ENCODE results near the gene NMRAL1. TPM values are rescaled to one million over a fixed set of nuclear protein-coding genes. Genes with fewer than 3 reads are reported as not detected.

The NMRAL1 gene
- total RNA-seq, 1 donor from 2014 or later, result 62.7 TPM

DNA sequence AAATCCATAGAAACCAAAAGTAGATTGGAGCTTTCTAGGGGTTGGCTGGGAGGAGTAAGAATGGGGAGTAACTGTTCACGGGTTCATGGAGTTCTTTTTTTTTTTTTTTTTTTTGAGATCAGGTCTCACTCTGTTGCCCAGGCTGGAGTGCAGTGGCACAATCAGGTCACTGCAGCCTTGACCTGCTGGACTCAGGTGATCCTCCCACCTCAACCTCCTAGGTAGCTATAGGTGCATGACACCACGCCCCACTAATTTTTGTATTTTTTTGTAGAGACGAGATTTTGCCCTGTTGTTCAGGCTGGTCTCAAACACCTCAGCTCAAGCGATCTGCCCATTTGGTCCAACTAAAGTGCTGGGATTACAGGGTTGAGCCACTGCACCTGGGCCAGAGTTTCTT lies 1.5 kb downstream of the NMRAL1 start:
- Histone ChIP-seq H3K4me3 (ENCODE audit: low read depth, low read length) (no peak overlapping the region), H3K36me3 (ENCODE audit: control insufficient read depth, insufficient read depth, low read length) (peaks cover 5% of the 10 kb centered on the region), H3K27me3 (ENCODE audit: control insufficient read depth, insufficient read depth, low read length) (no peaks in the 10 kb centered on the region)
- no peak for DNase-seq (ENCODE audit: low read depth)
- FAIRE-seq, result no peak
- TF ChIP-seq, protein P1, sequence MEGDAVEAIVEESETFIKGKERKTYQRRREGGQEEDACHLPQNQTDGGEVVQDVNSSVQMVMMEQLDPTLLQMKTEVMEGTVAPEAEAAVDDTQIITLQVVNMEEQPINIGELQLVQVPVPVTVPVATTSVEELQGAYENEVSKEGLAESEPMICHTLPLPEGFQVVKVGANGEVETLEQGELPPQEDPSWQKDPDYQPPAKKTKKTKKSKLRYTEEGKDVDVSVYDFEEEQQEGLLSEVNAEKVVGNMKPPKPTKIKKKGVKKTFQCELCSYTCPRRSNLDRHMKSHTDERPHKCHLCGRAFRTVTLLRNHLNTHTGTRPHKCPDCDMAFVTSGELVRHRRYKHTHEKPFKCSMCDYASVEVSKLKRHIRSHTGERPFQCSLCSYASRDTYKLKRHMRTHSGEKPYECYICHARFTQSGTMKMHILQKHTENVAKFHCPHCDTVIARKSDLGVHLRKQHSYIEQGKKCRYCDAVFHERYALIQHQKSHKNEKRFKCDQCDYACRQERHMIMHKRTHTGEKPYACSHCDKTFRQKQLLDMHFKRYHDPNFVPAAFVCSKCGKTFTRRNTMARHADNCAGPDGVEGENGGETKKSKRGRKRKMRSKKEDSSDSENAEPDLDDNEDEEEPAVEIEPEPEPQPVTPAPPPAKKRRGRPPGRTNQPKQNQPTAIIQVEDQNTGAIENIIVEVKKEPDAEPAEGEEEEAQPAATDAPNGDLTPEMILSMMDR (IDR thresholded peaks at IDR 0.05; ENCODE audit: insufficient read depth, low read length, severe bottlenecking), result no peak

DNA sequence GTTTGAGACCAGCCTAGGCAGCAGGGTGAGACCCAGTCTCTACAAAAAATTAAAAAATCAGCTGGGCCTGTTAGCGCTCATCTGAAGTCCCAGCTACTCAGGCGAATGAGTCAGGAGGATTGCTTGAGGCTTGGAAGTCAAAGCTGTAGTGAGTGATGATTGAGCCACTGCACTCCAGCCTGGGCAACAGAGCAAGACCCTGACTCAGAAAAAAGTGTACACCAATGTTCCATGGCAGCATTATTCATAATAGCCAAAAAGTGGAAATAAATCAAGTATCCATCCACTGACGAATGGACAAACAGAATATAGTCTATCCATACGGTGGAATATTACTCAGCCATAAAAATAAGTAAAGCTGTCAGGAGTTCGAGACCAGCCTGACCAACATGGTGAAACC lies 2.6 kb downstream of the NMRAL1 start:
- Histone ChIP-seq H3K36me3 (ENCODE audit: control insufficient read depth, insufficient read depth, low read length) (peaks cover 5% of the 10 kb centered on the region), H3K27me3 (ENCODE audit: control insufficient read depth, insufficient read depth, low read length) (no peaks in the 10 kb centered on the region), H3K4me3 (ENCODE audit: low read depth, low read length) (no peak overlapping the region)
- TF ChIP-seq, protein P1 (IDR thresholded peaks at IDR 0.05; ENCODE audit: insufficient read depth, low read length, severe bottlenecking), result no peak
- no peak for FAIRE-seq
- DNase-seq (ENCODE audit: low read depth), result no peak

DNA sequence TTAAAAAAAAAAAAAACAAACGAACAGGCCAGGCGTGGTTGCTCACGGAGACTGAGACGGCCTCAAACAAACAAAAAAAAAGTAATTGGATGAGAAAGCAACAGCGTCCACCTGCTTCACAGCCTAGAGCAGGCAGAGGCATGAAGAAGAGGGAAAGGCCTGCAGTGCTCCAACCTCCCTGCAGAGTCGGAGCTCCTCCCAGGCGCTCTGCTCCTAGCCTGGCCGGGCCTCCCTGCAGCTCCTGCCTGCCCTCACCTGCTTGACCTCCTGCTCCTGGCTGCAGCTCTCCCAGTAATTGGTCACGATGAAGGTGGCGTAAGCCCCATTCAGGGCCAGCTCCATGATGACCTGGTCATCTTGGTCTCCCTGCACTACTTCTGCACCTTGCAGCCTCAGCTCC lies 5.5 kb downstream of the NMRAL1 start:
- FAIRE-seq (no peak), DNase-seq (ENCODE audit: low read depth) (no peak)
- no peaks in the 10 kb centered on the region for H3K27me3 ChIP-seq (ENCODE audit: control insufficient read depth, insufficient read depth, low read length)
- TF ChIP-seq, protein P1 (IDR thresholded peaks at IDR 0.05; ENCODE audit: insufficient read depth, low read length, severe bottlenecking), result no peak
- H3K4me3 ChIP-seq (ENCODE audit: low read depth, low read length), result no peak overlapping the region
- peaks cover 16% of the 10 kb centered on the region for H3K36me3 ChIP-seq (ENCODE audit: control insufficient read depth, insufficient read depth, low read length)

DNA sequence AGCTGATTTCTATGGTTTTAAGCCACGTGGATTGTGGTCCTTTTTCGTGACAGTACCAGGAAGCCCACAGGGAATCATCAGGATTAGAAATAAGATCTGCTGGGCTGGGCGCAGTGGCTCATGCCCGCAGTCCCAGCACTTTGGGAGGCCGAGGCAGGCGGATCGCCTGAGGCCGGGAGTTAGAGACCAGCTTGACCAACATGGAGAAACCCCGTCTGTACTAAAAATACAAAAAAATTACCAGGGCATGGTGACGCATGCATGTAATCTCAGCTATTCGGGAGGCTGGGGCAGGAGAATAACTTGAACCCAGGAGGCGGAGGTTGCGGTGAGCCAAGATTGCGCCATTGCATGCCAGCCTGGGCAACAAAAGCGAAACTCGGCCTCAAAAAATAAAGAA lies 6.5 kb downstream of the NMRAL1 start:
- Histone ChIP-seq H3K27me3 (ENCODE audit: control insufficient read depth, insufficient read depth, low read length) (no peaks in the 10 kb centered on the region), H3K4me3 (ENCODE audit: low read depth, low read length) (no peak overlapping the region), H3K36me3 (ENCODE audit: control insufficient read depth, insufficient read depth, low read length) (peaks cover 20% of the 10 kb centered on the region)
- DNase-seq (ENCODE audit: low read depth), result no peak
- TF ChIP-seq, protein P1 (IDR thresholded peaks at IDR 0.05; ENCODE audit: insufficient read depth, low read length, severe bottlenecking), result no peak
- FAIRE-seq, result no peak

DNA sequence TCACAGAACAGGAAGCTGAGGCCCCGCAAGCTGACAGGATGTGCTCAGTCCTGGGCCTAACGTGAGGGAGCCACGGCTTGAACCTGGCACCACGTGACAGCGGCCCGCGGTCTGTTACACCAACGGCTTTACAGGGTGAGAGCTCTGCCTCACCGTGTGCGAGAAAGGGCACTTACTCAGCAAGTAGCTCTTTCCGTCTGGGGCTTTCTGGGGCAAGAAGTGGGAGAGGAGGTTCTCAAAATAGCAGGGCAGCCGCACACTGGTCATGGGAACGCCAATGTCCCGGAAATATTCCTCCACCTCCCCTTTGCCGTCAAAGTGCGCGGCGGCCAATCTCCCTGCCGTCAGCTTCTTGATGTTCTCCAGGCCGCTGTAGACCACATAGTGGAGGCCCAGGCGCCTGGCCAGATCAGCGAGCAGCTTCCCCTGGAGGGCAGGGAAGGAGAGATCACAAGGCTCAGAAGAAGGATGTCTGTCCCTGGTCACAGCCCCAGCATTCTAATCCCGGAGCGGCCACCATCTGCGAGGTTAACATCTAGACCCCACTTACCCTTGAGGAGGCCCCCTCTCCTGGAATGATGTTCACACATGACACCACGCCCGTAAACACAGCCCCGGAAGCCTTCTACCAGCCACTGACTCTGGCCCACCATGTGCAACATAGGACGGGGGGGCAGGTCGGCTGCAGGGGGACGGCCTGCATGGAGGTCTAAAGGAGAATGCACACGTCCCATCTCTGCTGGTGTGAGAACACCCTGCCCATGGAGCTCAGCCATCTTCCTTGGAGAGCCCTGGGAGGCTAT lies 8.2 kb downstream of the NMRAL1 start:
- Histone ChIP-seq H3K36me3 (ENCODE audit: control insufficient read depth, insufficient read depth, low read length) (peaks cover 20% of the 10 kb centered on the region), H3K4me3 (ENCODE audit: low read depth, low read length) (no peak overlapping the region), H3K27me3 (ENCODE audit: control insufficient read depth, insufficient read depth, low read length) (no peaks in the 10 kb centered on the region)
- FAIRE-seq, result no peak
- DNase-seq (ENCODE audit: low read depth), result no peak
- TF ChIP-seq, protein P1 (IDR thresholded peaks at IDR 0.05; ENCODE audit: insufficient read depth, low read length, severe bottlenecking), result no peak

Data from bronchial epithelial cell (primary cell).